HG02571 (cell line): Measurements from ENCODE around the gene FANK1.
"Not testable (repeated sequence)": the region's sequence is repeated elsewhere in the genome, so short reads cannot be mapped to it uniquely, and the experiment has no call there.

Source experiments
- ATAC-seq: cut with Tn5 transposase; IDR thresholded peaks from one replicate; pipeline ENCODE4 v1.9.1; 2021; ENCODE audit warnings: mild to moderate bottlenecking, moderate library complexity; ENCODE audit not compliant: unreplicated experiment

FANK1 gene

GRCh38 chr10:125886914-125887512, 9.4 kb upstream of the FANK1 start:
- ATAC-seq, result no peak

GRCh38 chr10:125889441-125889840, 6.9 kb upstream of the FANK1 start:
- ATAC-seq, result not testable (repeated sequence)

GRCh38 chr10:125892402-125892801, 4.0 kb upstream of the FANK1 start:
- not testable (repeated sequence) for ATAC-seq

GRCh38 chr10:125894176-125894575, 2.2 kb upstream of the FANK1 start:
- ATAC-seq, result not testable (repeated sequence)

- ATAC-seq, result peak; percentile 55
Observed at GRCh38 chr10:125895130-125896087, 955 bp upstream of the FANK1 start.

GRCh38 chr10:125897317-125897716, 953 bp downstream of the FANK1 start:
- not testable (repeated sequence) for ATAC-seq

- not testable (repeated sequence) for ATAC-seq
Observed at GRCh38 chr10:125900963-125901362, 4.6 kb downstream of the FANK1 start.

- not testable (repeated sequence) for ATAC-seq
Observed at GRCh38 chr10:125903135-125903640, 6.8 kb downstream of the FANK1 start.

- not testable (repeated sequence) for ATAC-seq
Observed at GRCh38 chr10:125905069-125905994, 9.0 kb downstream of the FANK1 start.

GRCh38 chr10:125907598-125907997, 11.2 kb downstream of the FANK1 start:
- ATAC-seq, result not testable (repeated sequence)

- not testable (repeated sequence) for ATAC-seq
Observed at GRCh38 chr10:125908813-125909212, 12.4 kb downstream of the FANK1 start.

- not testable (repeated sequence) for ATAC-seq
Observed at GRCh38 chr10:125909491-125909890, 13.1 kb downstream of the FANK1 start.

- no peak for ATAC-seq
Observed at GRCh38 chr10:125911145-125911544, 14.8 kb downstream of the FANK1 start.

- no peak for ATAC-seq
Observed at GRCh38 chr10:125911990-125912389, 15.6 kb downstream of the FANK1 start.

GRCh38 chr10:125913277-125913676, 16.9 kb downstream of the FANK1 start:
- not testable (repeated sequence) for ATAC-seq

GRCh38 chr10:125916977-125917376, 20.6 kb downstream of the FANK1 start:
- ATAC-seq, result no peak

- not testable (repeated sequence) for ATAC-seq
Observed at GRCh38 chr10:125917704-125918361, 21.5 kb downstream of the FANK1 start.

GRCh38 chr10:125921643-125922306, 25.4 kb downstream of the FANK1 start:
- ATAC-seq, result not testable (repeated sequence)

- ATAC-seq, result no peak
Observed at GRCh38 chr10:125925262-125925834, 29.0 kb downstream of the FANK1 start.
